NCI-H69 (cell line): Measurements from ENCODE around the gene HDAC4.

Source experiments
- DNase-seq: peaks from one replicate; lab custom pipeline; 2025; lab: John Stamatoyannopoulos, UW

Gene HDAC4

DNA sequence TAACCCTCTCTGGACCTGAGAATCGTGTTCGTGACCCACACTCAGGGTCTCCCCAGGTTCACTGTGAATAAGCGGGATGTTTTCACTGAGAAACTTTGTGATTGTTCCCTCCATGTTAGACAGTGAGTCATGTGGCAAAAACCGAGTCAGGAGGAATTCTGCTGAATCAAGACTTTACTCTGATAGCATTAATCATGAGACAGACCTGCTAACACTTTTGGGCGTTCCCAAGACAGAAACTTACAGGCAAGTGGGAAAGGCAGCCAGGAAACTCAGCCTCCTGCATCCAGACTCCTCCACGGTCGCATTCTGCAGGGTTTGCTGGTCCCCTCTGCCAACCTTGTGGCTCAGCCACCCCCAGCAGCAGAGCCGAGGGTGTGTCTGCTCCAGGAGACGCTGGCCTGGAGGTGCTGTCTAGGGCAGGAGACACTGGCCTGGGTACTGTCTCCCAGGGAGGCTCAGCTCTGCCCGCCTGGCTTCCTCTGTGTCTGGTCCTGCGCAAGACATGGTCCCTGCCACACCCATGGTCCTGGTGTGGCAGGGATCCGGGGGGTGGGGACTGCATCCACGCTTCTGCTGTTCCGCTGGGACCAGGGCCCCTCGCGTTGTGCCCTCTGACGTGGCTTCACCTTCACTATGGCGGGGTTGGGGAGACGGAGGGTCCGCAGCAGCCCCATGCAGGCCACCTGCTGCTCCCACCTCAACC, 375.6 kb downstream of the HDAC4 start:
- DNase-seq = no peak

DNA sequence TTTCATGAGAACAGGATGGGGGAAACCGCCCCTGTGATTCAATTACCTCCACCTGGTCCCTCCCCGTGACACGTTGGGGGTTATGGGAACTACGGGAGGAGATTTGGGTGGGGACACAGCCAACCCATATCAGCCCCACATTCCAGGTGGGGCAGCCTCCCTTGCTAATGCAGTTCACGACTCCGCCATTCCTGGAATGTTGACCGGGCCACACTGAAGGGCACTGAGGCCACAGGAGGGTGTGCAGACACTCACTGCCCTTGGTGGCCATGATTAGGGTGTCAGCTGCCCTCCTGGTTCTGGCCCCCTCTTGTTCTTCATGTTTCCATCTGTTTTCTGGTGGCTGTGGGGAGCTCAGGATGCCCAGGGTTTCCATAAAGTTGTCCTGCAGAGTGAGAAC, 376.6 kb downstream of the HDAC4 start:
- no peak for DNase-seq

DNA sequence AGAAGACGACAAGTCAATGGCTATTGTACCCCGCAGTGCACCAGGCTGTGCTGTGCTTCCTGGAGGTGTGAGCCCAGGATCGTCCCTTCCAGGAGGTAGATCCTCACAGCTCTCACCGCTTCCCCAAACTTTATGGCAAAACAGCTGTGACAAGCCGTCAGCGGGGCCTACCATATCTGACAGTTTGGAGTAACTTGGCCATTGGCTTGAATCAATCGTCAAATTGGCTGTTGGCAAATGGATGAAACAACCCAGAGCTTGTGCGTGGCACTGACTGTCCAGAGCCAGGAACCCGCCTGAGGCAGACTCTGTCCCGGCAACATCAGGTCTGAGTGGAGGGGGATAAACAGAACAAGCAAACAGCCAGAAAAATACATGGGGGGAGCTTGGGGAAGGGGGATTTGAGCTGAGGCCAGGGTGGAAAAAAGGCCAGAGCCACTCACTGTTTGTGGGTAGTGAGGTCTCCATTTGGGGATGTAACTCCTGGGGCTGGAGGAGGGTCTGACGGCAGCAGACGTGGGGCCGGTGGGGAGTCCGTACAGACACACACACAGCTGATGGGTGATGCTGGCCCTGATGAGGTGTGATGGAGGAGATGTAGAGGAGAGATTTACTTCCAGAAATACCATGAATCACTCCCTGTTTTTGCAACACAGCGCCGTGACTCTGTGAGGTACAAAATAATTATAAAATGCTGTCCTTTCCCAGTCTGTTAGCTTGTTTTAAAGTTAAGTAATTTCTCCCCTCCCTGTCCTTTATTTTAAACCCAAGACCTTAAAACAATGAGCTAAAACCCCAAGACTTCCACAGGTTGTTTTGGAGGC, 378.2 kb downstream of the HDAC4 start:
- DNase-seq = no peak

DNA sequence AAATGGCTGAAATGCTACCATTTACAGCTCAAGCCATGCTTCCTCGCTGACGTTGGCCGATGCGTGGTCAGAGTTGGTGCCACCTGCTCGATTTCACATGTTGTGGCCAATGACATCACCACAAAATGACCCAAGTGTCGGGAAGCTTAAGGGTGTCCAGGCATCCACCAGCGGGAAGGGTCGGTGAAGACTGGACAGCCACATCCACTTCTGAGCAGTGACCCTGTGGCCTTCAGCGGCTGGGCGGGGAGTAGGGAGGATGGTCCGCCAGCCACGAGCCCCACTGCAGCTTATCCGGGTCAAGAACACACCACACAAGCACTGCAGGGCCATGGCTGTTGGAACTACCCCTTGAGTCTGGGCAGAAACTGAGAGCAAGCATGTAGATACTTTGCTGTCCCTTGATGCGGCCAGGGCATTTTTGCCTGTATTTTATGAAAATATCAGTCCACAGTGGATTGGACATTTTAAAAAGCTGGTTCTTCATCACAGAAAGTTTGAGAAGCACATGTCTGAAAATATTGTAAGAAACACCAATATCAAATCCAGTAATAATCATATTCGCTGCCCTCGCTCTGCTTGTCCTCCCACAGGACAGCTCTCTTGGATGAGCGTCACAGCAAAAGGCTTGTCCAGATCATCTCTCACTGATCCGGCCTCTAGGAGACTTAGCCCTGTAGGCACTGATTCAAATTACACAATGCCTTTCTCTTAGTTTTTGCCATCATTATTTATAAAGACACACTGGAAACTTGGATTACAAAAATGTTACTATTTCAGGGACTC, 379.0 kb downstream of the HDAC4 start:
- DNase-seq = no peak

DNA sequence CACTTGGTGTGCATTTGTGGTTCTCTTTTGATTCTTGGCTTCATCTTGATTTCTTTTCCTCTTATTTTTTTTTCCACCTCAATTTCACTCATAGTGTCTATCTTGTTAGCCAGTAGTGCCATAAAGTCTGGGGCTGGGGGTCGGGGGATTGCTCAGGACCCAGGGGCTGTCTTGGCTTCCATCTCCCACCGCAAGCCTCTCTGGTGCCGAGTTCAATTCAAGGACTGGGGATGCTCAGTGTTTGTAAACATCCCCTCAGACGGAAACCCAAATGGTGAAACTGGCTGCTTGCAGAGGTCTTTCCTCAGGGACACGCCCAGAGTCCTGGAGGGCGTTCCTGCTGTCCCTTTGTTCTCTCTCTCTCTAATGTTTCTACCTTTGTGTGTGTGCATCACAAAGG, 379.6 kb downstream of the HDAC4 start:
- no peak for DNase-seq

DNA sequence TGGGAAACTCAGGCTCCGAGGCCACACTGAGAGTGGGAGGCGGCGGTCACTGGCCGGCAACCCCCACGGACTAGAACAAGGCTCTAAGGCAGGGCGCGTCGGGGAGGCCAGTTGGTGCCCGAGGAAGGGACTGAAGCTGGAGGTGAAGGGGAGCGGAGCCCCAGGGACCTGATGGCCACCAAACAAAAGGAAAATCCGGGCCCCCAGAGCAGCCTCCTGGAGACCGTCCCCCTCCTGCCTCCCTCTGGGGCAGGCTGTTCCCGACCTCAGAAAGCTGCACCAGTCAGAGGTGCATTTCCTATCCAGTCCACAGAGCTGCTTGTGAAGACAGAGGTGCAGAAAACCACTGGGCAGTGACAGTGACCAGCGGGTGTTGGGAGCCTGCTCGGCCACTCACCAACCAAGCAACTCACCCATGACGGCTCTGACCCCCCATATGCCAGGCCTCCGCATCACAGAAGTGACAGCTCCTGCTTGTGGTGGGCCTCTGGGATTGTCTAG, 380.2 kb downstream of the HDAC4 start:
- no peak for DNase-seq

DNA sequence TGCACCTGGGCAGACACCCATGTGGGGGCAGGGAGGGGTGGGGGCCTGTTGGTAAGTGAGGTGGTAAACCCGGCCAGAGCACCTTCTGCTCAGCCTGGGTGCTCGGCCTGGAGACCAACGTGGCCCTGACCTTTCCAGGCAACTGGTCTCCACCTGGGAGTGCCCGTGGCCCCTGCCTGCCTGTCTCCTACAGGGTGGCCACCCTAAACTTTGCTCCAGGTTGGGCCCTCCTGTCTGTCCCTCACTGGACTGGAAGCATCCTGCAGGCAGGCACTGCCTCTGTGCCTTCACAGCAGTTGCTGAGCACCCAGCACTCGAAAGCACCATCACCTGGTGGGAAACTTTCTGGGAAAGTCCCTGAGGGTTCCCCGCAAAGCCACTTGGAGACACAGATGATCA, 381.6 kb downstream of the HDAC4 start:
- no peak for DNase-seq

DNA sequence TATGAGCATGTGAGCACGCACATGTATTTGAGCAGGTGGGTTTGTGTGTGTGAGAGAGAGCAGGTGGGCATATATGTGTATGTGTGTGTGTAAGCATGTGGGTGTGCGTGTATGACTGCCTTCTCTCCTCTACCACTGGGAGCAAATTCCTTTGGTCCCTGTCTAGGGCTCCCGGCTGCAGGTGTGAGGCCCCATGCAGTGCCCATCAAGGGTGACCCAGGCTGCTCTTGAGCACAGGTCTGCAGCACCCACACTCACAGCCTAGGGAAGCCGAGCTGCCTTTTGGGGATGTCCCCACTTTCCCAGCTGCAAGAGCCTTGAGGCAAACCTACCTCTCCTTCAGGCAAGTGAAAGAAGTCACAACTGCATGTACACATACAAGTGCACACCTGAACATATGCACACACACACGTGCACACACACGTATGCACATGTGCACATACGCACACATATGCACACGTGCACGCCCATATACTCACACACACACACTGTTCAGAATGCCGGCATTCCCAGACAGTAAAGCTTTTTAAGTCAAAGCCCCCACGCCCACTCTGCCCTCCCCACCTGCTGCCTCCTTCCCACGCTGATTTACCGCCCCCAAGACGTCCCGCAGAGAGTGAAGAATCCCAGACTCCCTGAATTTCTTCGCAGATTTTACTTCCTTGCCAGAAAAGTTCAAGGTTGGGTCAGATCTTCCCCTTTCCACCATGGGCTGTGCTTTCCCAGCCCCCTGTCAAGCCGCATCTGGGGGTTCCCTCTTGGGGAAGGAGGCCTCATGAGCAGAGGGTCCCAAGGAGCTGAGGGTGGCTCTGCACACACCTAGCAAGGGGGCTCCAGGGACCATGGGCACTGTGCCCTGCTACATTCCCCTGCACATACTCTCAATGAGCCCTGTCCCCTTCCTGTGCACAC, 382.3 kb downstream of the HDAC4 start:
- no peak for DNase-seq

DNA sequence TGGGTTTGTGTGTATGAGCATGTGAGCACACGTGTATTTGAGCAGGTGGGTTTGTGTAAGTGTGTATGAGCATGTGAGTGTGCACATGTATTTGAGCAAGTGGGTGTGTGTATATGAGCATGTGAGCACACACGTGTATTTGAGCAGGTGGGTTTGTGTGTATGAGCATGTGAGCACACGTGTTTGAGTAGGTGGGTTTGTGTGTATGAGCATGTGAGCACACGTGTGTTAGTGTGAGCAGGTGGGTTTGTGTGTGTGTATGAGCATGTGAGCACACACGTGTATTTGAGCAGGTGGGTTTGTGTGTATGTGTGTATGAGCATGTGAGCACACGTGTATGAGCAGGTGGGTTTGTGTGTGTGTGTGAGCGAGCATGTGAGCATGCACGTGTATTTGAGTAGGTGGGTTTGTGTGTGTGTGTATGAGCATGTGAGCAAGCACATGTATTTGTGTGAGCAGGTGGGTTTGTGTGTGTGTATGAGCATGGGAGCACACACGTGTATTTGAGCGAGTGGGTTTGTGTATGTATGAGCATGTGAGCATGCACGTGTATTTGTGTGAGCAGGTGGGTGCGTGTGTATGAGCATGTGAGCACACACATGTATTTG, 383.2 kb downstream of the HDAC4 start:
- DNase-seq = no peak

DNA sequence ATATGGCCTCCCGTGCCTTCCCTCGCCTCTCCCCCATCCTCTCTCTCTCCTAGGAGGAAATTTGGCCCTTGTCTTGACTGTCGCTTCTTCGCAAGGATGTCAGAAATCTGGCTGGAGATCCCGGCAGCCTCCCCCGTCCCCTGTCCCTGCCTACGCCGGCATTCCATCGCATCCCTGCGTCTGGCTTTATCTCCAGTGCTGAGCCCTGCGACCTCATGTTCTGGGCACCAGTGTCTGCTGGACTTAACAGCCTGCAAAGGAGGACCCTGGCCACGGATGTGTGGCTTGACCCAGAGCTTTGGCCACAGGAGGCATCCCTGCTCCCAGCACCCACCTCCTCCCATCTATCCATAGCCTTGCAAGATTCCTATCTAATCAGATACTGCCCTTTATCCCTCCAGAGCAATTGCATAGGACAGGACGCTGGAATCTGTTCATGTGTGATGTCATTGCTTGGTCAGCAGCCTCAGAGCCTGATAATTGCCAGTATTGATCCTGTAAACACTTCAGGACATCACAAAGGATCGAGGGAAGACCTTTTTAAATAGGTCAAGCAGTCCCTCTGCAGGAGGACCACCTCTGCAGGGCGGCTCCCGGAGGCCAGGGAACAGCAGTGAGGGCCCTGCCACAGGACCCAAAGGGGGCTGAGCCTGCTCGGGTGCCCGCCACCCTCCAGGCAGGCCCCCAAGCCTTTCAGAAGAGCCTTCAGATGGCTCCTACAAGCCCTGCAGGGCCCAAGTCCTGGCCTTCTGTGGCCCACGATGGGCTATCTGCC, 384.7 kb downstream of the HDAC4 start:
- no peak for DNase-seq

DNA sequence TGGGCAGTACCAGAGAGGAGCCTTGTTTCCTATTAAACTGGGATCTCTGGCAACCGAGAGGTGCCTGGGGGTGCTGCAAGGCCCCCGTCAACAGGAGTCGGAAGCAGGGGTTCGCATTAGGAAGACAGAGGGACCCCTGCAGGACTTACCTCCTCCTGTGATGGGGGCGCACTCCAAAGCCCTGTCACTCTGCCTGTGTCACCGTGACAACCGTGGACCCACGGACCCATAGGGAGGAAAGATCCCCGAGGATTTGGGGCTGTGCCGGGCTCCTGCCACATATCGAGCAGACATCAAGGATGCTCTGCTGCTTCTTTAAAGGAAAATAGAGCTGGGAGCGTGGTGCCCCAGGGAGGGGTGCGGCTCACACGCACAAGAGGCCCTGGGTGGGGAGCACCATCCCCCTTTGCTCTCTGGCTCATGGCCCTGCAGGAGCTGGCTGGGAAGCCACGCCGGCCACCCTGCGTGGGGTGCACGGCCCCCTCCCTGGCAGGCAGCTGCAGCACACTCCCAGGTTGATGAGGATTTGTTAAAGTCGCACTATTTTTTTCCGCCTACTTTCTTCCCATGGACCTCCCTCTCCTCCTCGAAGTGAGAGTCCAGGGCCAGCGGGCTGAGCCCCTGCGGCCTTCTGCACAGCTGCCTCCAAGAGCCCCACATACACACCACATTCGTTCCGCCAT, 385.5 kb downstream of the HDAC4 start:
- DNase-seq = no peak

DNA sequence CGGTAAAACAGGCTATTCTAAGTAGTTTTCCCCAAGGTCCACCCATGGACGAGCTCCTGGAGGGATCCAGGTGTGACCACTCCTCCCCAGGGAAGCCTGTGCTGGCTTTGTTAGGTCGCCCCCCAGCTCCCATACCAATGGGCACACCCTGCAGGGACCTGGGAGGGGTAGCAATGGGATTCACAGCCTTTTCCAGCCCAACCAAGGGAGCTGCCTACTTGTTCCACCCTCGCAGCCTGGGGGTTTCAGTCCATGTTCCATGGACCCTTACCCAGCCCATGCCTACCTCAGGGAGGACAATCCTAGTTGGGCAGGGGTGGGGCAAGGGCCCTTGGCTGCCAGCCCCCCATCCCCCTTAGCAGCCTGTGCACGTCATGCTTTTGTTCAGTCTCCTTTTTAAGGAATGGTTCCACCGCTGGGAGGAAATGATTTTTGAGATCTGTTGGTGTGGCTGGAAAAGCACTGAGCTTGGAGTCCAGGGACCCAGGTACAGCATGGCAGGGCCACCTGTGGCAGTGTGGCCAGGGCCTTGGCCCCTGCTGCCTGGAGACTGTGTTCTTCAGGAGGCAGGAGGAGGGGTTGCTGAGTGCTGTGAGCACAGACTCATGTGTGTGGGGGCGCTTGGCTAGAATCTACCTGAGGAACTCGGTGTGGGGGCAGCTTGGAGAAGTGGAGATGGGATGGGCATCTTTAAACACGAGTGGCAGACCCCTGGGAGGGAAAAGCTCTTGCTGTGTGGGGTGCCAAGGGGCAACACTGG, 386.2 kb downstream of the HDAC4 start:
- DNase-seq = no peak

DNA sequence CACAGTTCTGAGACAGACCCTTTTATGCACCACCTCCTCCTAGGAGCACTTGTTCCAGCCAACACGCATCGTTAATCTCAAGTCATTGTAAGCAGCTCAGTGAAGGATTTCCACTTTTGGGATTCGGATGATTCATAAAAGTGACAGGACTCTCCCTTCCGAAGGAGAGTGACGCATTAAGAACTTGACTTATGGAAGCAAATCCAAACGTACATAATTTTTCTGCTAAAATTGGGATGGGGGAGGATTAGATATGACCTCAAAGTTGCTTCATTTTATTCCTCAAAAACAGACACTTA, 387.2 kb downstream of the HDAC4 start:
- DNase-seq = no peak

DNA sequence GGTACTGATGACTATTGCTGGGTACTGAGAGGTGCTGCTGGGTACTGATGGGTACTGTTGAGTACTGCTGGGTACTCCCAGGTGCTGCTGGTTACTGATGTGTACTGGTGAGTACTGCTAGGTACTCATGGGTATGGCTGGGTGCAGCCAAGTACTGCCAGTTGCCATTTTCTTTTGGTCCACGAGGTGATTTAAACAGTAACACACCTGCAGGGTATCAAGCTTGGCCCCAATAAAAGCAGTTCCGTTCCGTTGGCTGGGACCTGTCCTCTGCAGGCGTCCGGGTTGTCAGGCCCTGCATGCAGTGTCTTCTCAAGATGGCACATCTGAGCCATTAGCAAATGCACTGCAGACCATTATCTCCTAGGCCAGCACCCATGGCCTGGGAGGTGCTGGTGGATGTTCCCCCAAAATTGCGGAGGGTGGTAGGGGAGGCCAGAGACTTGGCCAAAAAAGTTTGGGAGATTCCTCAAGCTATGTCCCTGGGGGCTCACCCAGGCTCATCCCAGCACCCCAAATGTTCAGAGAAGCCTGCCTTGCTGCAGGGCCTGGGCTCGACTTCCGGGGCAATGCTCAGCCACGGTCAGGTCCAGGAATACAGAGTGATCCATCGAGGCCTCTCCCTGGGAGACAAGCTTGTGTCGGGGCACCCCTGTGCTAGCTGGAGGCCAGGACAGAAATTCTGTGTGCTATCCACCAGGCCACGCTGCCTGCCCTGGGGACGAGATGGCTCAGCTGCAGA, 387.7 kb downstream of the HDAC4 start:
- no peak for DNase-seq

DNA sequence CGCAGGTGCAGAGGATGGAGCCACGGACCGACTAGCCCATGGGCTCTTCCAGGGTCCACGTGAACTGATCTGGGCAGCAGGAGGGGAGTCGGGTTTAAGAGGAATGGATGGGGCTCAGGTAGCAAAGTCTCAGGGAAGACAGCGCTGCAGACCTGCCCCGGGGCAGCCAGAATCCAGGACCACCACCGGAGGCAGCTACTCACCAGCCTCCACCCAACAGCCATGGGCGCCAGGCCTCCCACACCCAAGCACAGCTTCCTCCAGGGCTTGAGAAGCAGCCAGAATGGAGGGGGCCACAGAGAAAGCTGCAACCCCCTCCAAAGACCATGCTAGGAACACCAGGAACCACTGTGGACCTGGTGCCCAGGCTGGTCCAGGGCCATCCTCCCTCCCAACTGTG, 388.6 kb downstream of the HDAC4 start:
- DNase-seq = no peak

DNA sequence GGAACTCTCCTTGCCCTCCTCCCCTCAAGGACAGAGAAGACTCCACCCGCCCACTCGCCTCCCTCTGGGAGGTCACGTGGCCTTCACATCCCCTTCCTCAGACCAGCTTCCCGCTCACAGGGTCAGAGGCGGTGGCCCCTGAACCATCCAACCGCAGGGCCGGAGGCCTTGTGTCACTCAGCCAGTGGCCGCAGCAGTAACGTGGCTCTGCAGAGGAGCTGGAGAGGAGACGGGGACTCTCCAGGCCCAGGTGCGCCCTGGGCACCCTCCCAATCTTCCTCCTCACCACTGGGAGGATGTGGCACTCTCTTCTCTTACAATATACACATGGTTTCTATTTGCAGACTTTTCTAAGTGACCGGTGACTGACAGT, 391.2 kb downstream of the HDAC4 start:
- no peak for DNase-seq

DNA sequence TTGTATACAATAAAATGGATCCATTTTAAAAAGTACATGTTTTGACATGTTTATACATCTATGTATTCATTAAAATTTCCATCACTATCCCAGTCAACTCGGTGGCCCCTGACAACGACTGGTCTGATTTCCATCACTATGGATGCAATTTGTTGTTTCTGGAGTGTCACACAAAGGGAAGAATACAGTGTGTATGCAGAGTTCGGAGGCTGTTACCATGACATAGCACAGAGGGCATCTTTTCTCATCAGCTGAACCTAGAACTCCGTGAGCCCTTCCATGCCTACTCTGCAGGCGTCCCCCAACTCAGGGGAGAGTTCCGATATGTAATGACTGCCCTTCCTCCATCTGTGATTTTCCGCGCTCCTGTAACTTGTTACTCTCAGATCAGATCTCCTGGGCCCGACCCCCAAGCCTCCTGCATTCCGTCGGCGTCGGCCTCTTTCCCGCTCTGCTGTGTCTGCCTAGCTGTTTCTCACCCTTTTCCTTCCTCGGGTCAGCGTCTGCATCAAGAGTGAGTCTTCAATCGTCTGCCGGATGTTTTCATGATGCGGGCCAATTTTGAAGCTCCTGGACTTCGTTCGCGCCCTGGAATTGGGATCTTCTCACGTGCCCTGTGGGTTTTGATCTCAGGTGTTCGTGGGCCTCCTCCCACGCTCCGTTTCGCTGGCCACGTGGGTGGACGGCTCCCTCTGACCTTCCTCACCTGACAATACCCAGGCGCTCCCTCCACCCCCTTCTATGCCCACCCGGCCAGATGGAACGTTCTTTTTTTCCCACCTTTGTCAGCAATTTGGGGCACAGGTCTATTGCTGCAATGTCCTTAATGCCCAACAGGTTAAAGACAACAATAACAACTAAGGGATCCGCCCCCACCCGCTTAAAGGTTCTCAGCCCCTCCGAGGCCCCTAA, 391.9 kb downstream of the HDAC4 start:
- DNase-seq = no peak

DNA sequence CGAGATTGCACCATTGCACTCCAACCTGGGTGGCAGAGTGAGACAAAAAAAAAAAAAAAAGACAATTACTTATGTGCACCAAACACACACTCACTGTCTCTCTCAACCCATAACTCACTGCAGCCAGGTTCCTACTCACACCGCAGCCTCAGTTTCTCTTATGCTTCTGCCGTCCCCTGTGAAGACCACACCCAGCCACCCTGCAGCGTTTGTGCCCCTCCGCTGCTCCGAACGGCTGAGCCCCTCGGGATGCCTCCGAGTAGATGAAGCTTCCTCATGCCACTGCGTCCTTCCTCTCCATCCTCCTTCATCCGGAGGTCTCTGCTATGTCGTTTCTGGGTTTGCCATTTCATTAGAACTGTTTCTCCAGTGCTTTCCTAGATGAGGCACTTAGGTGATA, 392.8 kb downstream of the HDAC4 start:
- DNase-seq = no peak
